Left ventricle myocardium inferior (tissue), 1 donor: Measurements from ENCODE around the gene ARAP2. TPM values are rescaled to one million over a fixed set of nuclear protein-coding genes. Genes with fewer than 3 reads are reported as not detected.

Experiments
- DNase-seq: peaks from one replicate; pipeline ENCODE4 v3.0.0-alpha.2; 2020
- H3K27ac ChIP-seq: fragments of 200-600 bp; replicated peaks from 2 replicates; pipeline ENCODE4 v1.8.0; 2021
- H3K27me3 ChIP-seq: fragments of 200-600 bp; 2 replicates; pipeline ENCODE4 v1.8.0; 2021; ENCODE audit warnings: low read depth
- H3K36me3 ChIP-seq: fragments of 200-600 bp; 2 replicates; pipeline ENCODE4 v1.8.0; 2021
- H3K4me1 ChIP-seq: fragments of 200-600 bp; 2 replicates; pipeline ENCODE4 v1.8.0; 2021
- H3K4me3 ChIP-seq: fragments of 200-600 bp; 2 replicates; pipeline ENCODE4 v1.8.0; 2021; ENCODE audit warnings: mild to moderate bottlenecking, moderate library complexity
- H3K9me3 ChIP-seq: fragments of 200-600 bp; replicated peaks from 2 replicates; pipeline ENCODE4 v1.8.0; 2021
- intact Hi-C: fragments of 100-400 bp; cut with micrococcal nuclease; formaldehyde crosslinking; loops from one replicate; pipeline ENCODE4 v1.11.0; 2022
- total RNA-seq: library from RNA; stranded (reverse); fragmentation: NEBNext Ultra II Directional; extraction: Animal tissue kit (Norgen Biotek cat#: 25700); gene quantifications from one replicate; pipeline ENCODE4 v1.2.1, GENCODE V29; 2021
- TF ChIP-seq, protein P1 (sequence below): fragments of 200-600 bp; IDR thresholded peaks from 2 replicates; pipeline ENCODE4 v1.8.0; 2021; ENCODE audit warnings: antibody characterized with exemption, mild to moderate bottlenecking, borderline replicate concordance
- donor health status: DM: no; HTN: yes; CAD: no; lungs with severe emphysema.

ARAP2 gene
- total RNA-seq, 1 donor from 2014 or later = 2.9 TPM

GRCh38 chr4:36046026-36046425 lies 198.3 kb downstream of the ARAP2 start:
- TF ChIP-seq, protein P1, sequence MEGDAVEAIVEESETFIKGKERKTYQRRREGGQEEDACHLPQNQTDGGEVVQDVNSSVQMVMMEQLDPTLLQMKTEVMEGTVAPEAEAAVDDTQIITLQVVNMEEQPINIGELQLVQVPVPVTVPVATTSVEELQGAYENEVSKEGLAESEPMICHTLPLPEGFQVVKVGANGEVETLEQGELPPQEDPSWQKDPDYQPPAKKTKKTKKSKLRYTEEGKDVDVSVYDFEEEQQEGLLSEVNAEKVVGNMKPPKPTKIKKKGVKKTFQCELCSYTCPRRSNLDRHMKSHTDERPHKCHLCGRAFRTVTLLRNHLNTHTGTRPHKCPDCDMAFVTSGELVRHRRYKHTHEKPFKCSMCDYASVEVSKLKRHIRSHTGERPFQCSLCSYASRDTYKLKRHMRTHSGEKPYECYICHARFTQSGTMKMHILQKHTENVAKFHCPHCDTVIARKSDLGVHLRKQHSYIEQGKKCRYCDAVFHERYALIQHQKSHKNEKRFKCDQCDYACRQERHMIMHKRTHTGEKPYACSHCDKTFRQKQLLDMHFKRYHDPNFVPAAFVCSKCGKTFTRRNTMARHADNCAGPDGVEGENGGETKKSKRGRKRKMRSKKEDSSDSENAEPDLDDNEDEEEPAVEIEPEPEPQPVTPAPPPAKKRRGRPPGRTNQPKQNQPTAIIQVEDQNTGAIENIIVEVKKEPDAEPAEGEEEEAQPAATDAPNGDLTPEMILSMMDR = no peak

DNA sequence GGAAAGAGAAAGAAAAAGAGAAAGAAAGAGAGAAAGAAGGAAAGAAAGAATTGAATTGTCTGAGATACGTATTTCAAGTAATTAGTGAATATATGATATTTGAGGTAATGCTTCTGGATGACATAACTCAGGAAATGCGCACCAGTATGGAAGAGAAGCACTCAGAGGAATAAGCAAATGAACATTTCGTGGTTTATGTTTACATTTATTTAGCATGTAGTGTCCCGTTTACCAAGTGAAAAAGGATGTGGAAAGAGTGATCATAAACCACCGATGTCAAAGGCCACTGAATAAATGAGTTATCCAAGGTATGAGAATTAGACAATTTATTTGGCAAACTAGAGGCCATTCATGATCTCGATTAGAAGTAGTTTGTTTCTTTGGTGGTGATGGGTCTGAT lies 200.4 kb downstream of the ARAP2 start:
- Histone ChIP-seq H3K4me1 (no peaks in the 10 kb centered on the region), H3K4me3 (no peak overlapping the region), H3K27ac (no peak overlapping the region), H3K36me3 (no peaks in the 10 kb centered on the region), H3K27me3 (no peaks in the 10 kb centered on the region), H3K9me3 (peaks cover 13% of the 10 kb centered on the region)
- intact Hi-C loops = no loop called here
- no peak for DNase-seq
- TF ChIP-seq, protein P1 = no peak

More at GRCh38 chr4:36046026-36046425, 198.3 kb downstream of the ARAP2 start:
- Histone ChIP-seq H3K27me3 (no peaks in the 10 kb centered on the region), H3K4me3 (no peak overlapping the region), H3K9me3 (peaks cover 5% of the 10 kb centered on the region), H3K27ac (no peak overlapping the region), H3K36me3 (no peaks in the 10 kb centered on the region), H3K4me1 (no peaks in the 10 kb centered on the region)
- intact Hi-C loops = no loop called here
- DNase-seq = no peak

DNA sequence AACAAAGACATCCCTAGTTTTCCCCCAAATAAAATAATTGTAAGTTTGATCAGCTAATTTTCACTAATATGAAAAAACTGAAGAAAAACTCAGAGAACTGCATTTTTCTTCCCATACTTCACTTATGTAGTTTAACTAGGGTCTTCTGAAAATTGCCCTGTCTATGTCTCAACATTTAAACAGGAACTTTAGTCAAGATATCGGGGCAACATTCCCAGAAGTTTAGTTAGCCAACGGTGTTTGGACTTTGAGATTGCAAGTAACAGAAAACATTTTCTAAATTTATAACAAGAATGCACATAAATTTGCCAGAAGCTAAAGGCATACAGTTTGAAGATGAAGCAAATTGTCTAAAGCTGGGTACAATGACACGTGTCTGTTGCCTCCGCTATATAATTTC lies 201.1 kb downstream of the ARAP2 start:
- H3K27ac ChIP-seq = no peak overlapping the region
- H3K27me3 ChIP-seq = no peaks in the 10 kb centered on the region
- intact Hi-C loops = no loop called here
- H3K36me3 ChIP-seq = no peaks in the 10 kb centered on the region
- TF ChIP-seq, protein P1 = no peak
- H3K9me3 ChIP-seq = peaks cover 13% of the 10 kb centered on the region
- DNase-seq = no peak
- no peak overlapping the region for H3K4me3 ChIP-seq
- no peaks in the 10 kb centered on the region for H3K4me1 ChIP-seq

DNA sequence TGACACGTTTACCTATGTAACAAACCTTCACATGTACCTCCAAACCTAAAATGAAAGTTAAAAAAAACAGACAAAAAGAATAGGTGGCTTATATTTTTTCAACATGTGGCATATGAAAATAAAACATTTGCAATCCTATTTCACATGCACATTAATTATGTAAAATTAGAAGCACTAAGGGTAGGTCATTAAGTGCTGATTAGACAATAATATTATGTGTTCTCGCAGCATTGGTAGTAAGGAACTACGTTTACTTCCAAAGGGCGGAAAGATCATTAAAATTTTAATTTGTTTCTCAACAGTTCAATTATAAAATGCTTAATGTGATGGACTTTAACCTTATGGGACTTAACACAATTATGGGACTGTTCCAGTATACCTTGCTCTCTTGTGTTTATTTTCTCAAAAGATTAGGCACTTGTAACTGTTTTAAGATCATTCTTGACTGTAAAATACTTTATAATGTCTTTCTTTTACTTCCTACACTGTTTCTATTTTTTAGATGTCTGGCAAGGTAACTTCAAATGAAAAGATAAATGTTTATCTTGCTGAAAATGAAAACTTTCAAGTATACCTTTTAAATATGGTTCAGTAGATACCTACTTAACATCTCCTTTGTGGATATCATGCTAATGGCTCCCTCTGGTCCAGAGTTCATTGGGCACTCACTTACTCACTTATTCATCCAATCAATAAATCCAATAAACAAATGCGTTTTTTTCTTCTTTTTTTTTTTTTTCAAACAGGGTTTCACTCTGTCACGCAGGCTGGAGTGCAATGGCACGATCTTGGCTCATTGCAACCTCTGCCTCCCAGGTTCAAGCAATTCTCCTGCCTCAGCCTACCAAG lies 202.0 kb downstream of the ARAP2 start:
- H3K27me3 ChIP-seq = no peaks in the 10 kb centered on the region
- H3K4me3 ChIP-seq = no peak overlapping the region
- no peak for DNase-seq
- H3K4me1 ChIP-seq = no peaks in the 10 kb centered on the region
- intact Hi-C loops = no loop called here
- H3K27ac ChIP-seq = no peak overlapping the region
- TF ChIP-seq, protein P1 = no peak
- no peaks in the 10 kb centered on the region for H3K36me3 ChIP-seq
- peaks cover 13% of the 10 kb centered on the region for H3K9me3 ChIP-seq

DNA sequence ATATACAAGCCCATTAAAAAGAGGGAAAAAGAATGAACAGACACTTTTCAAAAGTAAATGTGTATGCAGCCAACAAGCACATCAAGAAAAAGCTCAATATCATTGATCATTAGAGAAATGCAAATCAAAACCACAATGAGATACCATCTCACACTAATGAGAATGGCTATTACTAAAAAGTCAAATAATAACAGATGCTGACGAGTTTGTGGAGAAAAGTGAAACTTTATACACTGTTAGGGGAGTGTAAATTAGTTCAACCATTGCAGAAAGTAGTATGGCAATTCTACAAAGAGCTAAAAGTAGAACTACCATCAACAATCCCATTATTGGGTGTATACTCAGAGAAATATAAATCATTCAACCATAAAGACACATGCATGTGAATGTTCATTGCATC lies 203.0 kb downstream of the ARAP2 start:
- intact Hi-C loops = no loop called here
- Histone ChIP-seq H3K9me3 (peaks cover 13% of the 10 kb centered on the region), H3K4me3 (no peak overlapping the region), H3K27me3 (no peaks in the 10 kb centered on the region), H3K27ac (no peak overlapping the region), H3K4me1 (no peaks in the 10 kb centered on the region), H3K36me3 (no peaks in the 10 kb centered on the region)
- TF ChIP-seq, protein P1 = no peak
- DNase-seq = no peak
